Mucosa of descending colon (tissue), 3 donors: Measurements from ENCODE around the gene MARCHF11. TPM values are rescaled to one million over a fixed set of nuclear protein-coding genes. Genes with fewer than 3 reads are reported as not detected.

Source experiments
- ATAC-seq: fragments of 200-7000 bp; cut with Tn5 transposase; one replicate; pipeline ENCODE4 v1.9.1; 2020; ENCODE audit warnings: mild to moderate bottlenecking, moderate library complexity
- DNase-seq, 3 donors: peaks; one replicate each; pipeline ENCODE4 v3.0.0-alpha.2; 2020
- H3K36me3 ChIP-seq: fragments of 200-600 bp; one replicate; pipeline ENCODE4 v1.8.0; 2021; ENCODE audit warnings: low read depth, mild to moderate bottlenecking
- H3K4me1 ChIP-seq: fragments of 200-600 bp; one replicate; pipeline ENCODE4 v1.8.0; 2021; ENCODE audit warnings: low read depth, mild to moderate bottlenecking
- H3K4me3 ChIP-seq: fragments of 200-600 bp; one replicate; pipeline ENCODE4 v1.8.0; 2021; ENCODE audit warnings: mild to moderate bottlenecking
- H3K9me3 ChIP-seq: fragments of 200-600 bp; one replicate; pipeline ENCODE4 v1.8.0; 2021; ENCODE audit warnings: mild to moderate bottlenecking
- intact Hi-C, 2 donors: fragments of 100-400 bp; cut with DNase I in 1 of 2; cut with micrococcal nuclease in 1 of 2; formaldehyde crosslinking; loops; one replicate each; pipeline versions ENCODE4 v1.11.0 to v1.11.1; 2022; cut with DNase I, micrococcal nuclease
- total RNA-seq, 3 donors: library from RNA; stranded (reverse); fragmentation: NEBNext Ultra II Directional in 2 of 3; extraction: Animal tissue kit (Norgen Biotek cat#: 25700) in 2 of 3; gene quantifications; one replicate each; pipeline versions ENCODE4 v1.2.1 to v1.2.4, GENCODE V29; 2021 to 2023
- TF ChIP-seq, protein P1 (sequence below): fragments of 200-600 bp; IDR thresholded peaks from one replicate; pipeline ENCODE4 v1.8.0; 2022; ENCODE audit warnings: antibody characterized with exemption, mild to moderate bottlenecking
- donor health status: DM: no; HTN: no; CAD: no; lungs with moderate emphysema.
- donor health status: DM: no; HTN: no; CAD: no.
- donor health status: DM: no; HTN: yes; CAD: no.

The MARCHF11 gene
- total RNA-seq, 3 donors from 2014 or later = not detected

DNA sequence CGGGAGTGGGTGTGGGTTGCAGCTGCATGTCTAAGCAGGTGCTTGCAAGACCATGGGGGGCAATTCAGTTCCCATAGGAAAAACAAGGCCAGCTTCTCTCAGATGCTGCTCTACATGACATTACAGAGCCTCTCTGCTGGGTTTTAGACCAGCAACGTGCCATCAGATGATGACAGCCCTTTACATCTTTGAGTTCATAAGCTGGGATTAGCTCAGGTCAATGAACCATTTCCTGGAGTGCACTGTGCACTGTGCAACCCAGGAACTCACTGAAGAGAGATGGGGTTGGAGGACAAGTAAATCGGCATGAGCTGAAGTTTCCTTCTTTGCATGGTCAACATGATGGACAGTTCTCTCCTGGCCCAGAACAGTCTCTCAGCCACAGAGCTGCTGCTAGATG is 160.6 kb downstream of the MARCHF11 start:
- ATAC-seq (no peak), DNase-seq (no peak)
- Histone ChIP-seq H3K4me1 (no peaks in the 10 kb centered on the region), H3K9me3 (no peaks in the 10 kb centered on the region), H3K36me3 (no peaks in the 10 kb centered on the region), H3K4me3 (no peak overlapping the region)
- TF ChIP-seq, protein P1, sequence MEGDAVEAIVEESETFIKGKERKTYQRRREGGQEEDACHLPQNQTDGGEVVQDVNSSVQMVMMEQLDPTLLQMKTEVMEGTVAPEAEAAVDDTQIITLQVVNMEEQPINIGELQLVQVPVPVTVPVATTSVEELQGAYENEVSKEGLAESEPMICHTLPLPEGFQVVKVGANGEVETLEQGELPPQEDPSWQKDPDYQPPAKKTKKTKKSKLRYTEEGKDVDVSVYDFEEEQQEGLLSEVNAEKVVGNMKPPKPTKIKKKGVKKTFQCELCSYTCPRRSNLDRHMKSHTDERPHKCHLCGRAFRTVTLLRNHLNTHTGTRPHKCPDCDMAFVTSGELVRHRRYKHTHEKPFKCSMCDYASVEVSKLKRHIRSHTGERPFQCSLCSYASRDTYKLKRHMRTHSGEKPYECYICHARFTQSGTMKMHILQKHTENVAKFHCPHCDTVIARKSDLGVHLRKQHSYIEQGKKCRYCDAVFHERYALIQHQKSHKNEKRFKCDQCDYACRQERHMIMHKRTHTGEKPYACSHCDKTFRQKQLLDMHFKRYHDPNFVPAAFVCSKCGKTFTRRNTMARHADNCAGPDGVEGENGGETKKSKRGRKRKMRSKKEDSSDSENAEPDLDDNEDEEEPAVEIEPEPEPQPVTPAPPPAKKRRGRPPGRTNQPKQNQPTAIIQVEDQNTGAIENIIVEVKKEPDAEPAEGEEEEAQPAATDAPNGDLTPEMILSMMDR = no peak
- intact Hi-C loops = no loop called here

DNA sequence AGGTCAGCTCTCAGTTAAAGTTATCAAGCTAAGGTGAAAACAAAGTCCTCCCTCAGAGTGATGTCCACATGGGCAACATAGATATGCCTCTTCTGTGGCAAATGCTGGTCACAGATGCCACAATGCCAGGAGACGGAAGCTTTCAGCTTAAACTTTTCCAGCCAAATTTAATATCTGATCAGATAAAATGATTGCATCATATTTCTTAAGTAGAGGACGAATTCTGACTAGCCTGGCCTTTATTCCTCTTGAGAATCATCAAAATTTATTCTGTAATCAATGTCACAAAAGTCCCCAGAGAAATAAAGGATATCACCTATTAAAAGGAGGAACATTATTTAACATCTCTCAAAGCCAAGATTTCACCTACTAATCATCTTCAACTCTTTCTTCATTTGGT is 161.9 kb downstream of the MARCHF11 start:
- TF ChIP-seq, protein P1 = no peak
- no peak for DNase-seq
- Histone ChIP-seq H3K36me3 (no peaks in the 10 kb centered on the region), H3K4me1 (no peaks in the 10 kb centered on the region), H3K4me3 (no peak overlapping the region), H3K9me3 (no peaks in the 10 kb centered on the region)
- no peak for ATAC-seq
- intact Hi-C loops = no loop called here
